NCI-H2081 (cell line): ENCODE measurements around the gene PLD1.
"Not testable (repeated sequence)": the region's sequence is repeated elsewhere in the genome, so short reads cannot be mapped to it uniquely, and the experiment has no call there.

ENCODE experiments used
- DNase-seq, 2 experiments: peaks; one replicate each; lab custom pipeline; 2025; lab: John Stamatoyannopoulos, UW

The PLD1 gene

DNA sequence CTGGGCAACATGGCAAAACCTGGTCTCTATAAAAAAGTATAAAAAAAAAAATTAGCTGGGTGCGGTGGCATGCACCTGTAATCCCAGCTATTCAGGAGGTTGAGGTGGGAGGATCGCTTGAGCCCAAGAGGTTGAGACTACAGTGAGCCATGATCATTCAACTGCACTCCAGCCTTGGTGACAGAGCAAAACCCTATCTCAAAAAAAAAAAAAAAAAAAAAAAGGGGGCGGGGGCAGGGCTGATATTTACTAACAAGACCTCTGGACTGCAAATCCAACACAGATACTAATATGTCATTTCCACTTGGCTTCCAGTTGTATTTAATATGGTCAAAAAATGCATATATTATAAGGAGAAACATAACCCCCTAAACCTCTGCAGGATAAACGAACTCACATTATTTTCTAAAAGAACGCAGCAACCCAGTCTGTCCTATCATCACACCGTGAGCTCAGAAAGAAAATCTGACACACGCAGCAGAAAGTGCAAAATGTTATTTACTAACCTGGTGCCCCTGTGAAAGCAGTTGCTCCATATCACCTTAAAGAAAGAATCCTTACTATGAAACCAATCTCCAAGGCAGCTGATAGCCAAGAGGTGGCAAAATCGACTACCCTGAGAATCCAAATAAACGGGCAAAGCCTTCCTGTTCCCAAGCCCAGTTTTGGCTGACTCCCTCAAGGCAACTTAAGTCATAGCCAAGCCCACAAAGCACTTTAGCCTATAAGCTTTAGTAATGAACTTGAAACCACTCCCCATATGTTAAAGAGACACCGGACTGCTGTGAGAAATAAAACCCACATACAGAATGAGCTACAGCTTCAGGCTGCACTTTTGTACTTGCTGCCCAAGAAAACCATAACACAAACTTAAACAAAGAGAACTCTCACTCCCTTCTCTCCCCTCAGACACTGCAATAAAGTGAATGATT, 39.3 kb downstream of the PLD1 start:
- no peak for DNase-seq

DNA sequence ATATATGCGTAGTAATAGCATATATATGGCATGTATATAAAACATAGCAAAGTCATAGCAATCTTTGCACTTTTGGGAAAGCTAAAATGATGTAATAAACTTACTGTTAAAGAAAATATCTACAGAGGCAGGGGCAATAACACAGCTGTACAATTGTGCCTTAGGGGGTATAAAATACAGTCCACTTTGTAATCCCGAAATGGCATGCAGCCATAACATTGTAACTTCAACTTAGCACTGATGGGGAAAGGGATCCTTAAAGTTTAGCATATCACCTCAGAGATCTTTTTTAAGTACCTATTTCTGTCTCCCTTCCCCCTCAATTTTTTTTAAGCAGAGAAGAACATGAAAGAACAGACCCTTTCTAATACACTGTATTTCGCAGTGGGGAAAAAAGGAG, 40.8 kb downstream of the PLD1 start:
- DNase-seq: no peak

DNA sequence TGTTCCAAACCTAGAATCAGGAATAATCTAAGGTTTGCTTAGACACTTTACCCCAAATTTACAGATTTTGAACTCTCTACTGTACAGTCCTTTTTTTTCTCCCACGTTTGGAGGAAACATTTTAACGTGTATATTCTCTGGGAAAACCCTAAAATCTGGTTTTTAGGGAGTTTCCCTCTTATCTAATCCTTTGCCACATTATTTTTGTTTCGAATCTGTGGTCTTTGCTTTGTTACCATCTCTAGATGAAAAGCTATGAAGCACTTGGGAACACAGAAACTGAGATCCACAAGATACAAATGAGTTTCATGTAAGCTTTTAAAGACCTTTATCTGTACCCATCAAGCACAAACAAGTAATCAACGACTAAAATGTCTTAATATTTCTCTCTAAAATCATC, 41.3 kb downstream of the PLD1 start:
- DNase-seq: no peak

- DNase-seq: no peak
These were observed 41.9 kb downstream of the PLD1 start for GRCh38 chr3:171768281-171768900.

GRCh38 chr3:171765511-171765887, 44.8 kb downstream of the PLD1 start:
- DNase-seq: no peak

DNA sequence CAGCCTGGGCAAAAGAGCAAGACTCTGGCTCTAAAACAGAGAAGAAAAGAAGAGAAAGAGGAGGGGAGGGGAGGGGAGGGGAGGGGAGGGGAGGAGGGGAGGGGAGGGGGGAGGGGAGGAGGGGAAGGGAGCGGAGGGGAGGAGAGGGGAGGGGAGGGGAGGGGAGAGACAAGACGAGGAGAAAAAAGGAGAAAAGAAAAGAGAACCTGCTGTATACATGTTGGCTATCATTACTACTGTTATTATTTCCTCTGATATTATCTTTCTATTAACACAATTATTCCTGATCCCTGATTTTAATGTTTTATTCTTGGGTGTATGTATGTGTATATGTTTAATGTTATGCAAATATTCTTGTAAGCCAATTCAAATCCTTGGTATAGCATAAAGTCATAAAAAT, 46.9 kb downstream of the PLD1 start:
- DNase-seq: no peak

DNA sequence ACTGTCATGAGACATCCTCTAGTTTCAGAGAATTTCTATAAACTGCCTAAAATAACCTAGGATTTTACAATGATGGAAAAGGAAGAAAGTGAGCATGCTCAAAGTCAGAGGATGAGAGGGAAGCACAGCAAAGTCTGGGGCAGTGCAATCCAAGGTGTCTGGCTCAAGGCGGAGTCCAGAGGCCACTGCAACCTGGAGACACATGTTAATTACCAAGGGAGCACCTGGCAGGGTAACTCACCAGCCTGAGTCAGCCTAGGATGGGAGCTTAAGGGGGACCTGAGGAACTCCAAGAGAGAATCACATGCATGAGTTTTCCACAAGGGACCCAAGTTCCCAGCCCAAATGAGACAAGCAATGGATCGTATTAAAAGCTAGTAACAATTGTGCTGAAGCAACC, 49.8 kb downstream of the PLD1 start:
- DNase-seq: no peak

DNA sequence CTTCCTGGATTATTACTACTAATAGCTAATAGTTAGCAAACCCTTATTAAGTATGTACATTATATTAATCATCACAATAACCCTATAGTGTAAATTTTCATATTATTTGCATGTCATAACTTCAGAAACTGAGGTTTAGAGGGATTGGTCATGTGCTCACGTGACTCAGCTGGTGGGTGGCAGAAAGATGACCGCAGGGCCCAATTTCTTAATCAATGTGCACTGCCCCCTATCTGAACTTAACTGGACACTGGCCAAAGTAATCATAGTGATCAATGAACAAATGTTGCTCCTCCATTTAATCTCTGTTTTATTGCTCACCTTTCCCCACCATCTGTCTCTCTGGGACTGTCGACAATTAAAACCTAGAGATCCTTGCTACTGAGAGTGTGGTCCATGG, 52.2 kb downstream of the PLD1 start:
- no peak for DNase-seq

DNA sequence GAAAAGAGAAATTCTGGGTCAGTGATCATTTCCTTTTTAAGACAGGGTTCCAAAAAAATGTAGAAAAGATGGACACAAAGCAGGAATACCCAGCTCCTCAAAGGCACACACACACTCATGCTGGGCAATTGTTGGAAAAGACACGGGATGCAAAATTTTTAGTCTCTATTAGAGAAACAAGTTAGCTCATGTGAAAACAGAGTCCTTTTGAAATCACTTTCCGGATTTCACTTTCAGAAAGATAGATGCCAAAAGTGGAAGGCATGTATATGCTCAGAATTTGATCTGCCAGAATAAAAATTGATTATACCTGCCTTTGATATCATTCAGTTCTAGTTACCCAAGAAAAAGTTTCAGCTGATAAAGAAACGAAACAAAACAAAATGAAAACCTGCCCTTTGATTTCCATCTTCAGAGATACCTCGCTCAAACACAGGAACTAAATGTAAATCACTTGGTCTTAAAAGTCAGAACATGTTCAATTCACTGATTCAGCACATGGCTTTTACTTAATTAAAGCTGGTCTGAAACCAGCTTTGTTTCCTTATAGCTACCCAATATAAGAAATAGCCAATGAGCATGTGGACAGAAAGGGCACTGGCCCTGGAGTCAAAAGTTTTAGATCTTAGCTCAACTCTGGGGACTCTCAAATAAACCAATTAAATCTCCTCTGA, 52.8 kb downstream of the PLD1 start:
- no peak for DNase-seq

DNA sequence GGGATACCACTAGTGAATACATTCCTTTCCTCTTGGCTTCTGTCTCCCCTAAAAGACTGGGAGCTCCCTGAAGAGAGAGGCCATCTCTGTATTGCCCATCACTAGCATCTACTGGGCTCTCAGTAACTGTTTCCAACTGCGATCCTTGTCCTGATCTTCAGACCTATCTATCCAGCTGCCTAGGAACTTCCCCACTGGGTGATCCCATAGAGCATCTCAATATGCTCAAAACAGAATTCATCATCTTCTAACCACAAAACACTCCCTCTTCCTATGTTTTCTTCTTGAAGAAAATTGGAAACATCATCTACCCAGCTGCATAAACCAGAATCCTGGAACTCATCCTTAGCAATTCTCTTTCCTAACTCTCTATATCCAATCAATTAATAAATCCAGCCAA, 54.6 kb downstream of the PLD1 start:
- no peak for DNase-seq

- no peak for DNase-seq
These were observed 55.2 kb downstream of the PLD1 start for GRCh38 chr3:171755015-171755589.

DNA sequence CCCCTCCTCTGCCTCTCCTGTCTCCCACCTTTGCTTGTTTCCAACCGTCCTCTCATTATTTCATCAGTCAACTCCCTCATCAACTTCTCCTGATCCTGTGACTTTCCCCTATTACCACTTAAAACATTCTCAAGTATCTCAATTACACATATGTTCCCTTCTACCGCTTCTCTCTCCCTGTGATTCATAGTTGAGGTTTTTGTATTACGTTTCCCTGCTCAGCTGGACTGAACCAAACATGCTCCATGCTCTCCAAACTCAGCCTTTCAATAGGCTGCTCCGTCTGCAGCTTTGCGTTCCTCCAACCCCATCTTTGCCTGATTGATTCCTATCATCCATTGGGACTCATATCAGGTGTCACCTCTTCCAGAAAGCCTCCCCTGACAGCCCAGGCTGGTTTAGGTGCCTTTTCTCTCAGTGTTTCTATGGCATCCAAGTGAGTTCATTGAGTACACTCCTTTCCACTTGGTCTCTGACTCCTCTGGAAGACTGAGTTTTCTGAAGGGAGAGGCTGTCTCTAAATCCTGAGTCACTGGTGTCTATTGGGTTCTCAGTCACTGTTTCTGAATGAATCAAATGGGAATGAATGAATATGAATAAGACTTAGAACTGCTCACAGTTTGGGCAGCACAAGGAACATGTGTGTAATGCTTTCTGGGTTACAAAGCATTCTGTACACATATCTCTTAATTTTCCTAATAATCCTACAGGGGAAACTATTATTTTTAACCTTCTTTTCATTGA, 56.4 kb downstream of the PLD1 start:
- no peak for DNase-seq

DNA sequence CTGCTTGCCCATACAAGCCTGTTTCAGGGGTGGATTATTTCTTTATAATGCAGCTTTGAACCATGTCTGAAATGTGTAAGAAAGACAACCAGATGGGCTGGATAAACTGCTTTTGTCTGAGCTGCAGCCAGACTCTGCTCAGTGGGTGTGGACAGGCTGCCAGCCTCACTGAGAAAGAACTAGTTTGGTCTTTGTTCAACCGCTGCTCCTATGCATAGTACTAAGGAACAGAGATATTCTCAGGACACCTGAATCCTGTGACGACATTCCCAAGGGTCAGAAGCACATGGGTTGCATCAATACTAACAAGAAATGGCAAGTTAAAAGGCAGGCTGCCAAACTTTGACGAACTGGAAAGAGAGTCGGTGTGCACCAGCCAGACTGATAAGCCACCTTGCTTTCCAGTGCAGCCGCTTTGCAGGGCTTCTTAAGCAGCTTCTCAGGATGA, 57.2 kb downstream of the PLD1 start:
- DNase-seq: no peak

DNA sequence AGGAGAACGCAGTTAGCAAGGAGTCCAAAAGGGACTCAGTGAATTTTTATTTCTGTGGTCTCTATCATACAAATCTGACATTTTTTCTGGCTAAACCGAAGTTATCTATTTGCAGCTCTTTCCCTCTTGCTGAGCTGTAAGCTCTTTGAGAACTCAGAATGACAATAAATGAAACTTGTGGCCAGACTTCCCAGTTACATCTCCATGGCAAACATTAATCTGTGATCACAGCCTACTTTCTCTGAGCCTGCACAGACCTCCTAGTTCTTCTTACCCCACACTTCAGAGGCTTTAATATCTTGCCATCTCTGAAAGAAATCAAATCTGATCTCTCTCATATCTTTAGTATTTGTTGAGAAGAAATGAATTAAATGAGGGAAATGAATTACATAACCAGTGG, 58.0 kb downstream of the PLD1 start:
- DNase-seq: no peak

DNA sequence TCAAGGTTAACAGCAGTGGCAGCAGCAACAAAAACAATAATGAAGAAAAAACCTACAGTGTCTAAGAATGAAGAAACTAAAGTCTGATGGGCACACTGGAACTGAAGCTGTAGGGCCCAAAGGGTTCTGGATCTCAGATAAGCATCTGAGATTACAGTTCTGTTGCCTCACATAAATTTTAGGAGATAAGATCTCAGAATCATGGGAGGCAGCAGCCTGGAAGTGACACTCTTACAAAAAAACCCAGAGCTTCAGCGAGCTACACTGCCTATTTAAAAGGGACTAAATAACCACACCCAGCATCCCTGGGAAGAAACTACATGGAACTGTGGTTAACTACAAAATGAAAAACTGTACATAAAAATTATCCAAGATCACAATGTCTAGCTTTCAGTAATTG, 61.2 kb downstream of the PLD1 start:
- DNase-seq: no peak

GRCh38 chr3:171748064-171748924, 62.0 kb downstream of the PLD1 start:
- no peak for DNase-seq

- DNase-seq: no peak
These were observed 62.9 kb downstream of the PLD1 start for GRCh38 chr3:171747223-171747920.

GRCh38 chr3:171746320-171747222, 63.7 kb downstream of the PLD1 start:
- not testable (repeated sequence) for DNase-seq
